Keratinocyte (primary cell): ENCODE measurements around the gene XAB2. TPM values are rescaled to one million over a fixed set of nuclear protein-coding genes. Genes with fewer than 3 reads are reported as not detected.

Source experiments
- DNase-seq: peaks from one replicate; pipeline ENCODE4 v3.0.0-alpha.2; 2011; ENCODE audit warnings: low read depth, missing footprints, low spot score
- FAIRE-seq: peaks from 2 replicates; lab custom pipeline; 2011; peaks lifted over from hg19 to GRCh38; lab: Jason Lieb, UNC
- H2AFZ ChIP-seq: 2 replicates; pipeline ENCODE4 v1.6.0; 2012; ENCODE audit warnings: low read length, control low read depth, inconsistent platforms; ENCODE audit not compliant: control insufficient read depth
- H3K27ac ChIP-seq: 2 replicates; pipeline ENCODE4 v1.5.1; 2011; ENCODE audit warnings: low read length; ENCODE audit not compliant: control insufficient read depth, insufficient read depth
- H3K27me3 ChIP-seq: 3 replicates; pipeline ENCODE4 v1.6.0; 2011; ENCODE audit warnings: low read length; ENCODE audit not compliant: control insufficient read depth, insufficient read depth; ENCODE audit errors: extremely low read depth
- H3K36me3 ChIP-seq, 2 experiments: 2 replicates in 1 of 2; 3 replicates in 1 of 2; pipeline ENCODE4 v1.5.1; 2011; ENCODE audit warnings: low read length in 2 of 2, mild to moderate bottlenecking in 1 of 2; ENCODE audit not compliant: control insufficient read depth in 2 of 2, insufficient read depth in 2 of 2; ENCODE audit errors: extremely low read depth in 1 of 2
- H3K4me1 ChIP-seq: 3 replicates; pipeline ENCODE4 v1.5.1; 2011; ENCODE audit warnings: low read length; ENCODE audit not compliant: control insufficient read depth, insufficient read depth; ENCODE audit errors: extremely low read depth
- H3K4me2 ChIP-seq: 3 replicates; pipeline ENCODE4 v1.6.0; 2011; ENCODE audit warnings: low read depth, low read length; ENCODE audit not compliant: control insufficient read depth, insufficient read depth; ENCODE audit errors: extremely low read depth
- H3K4me3 ChIP-seq, 3 experiments: fragments of 200-600 bp in 1 of 3; sonication (generic) in 1 of 3; 2 replicates in 2 of 3; 3 replicates in 1 of 3; pipeline ENCODE4 v1.5.1; 2011 to 2016; ENCODE audit warnings: low read length in 3 of 3, mild to moderate bottlenecking in 3 of 3, control low read depth in 2 of 3, inconsistent platforms in 1 of 3, low read depth in 1 of 3, mixed read lengths in 1 of 3, mixed run types in 1 of 3, moderate library complexity in 1 of 3; ENCODE audit not compliant: control insufficient read depth in 2 of 3, insufficient read depth in 2 of 3; ENCODE audit errors: extremely low read depth in 1 of 3
- H3K79me2 ChIP-seq: 2 replicates; pipeline ENCODE4 v1.6.0; 2012; ENCODE audit warnings: low read length; ENCODE audit not compliant: control insufficient read depth, insufficient read depth
- H3K9ac ChIP-seq: 3 replicates; pipeline ENCODE4 v1.6.0; 2011; ENCODE audit warnings: low read length; ENCODE audit not compliant: control insufficient read depth, insufficient read depth; ENCODE audit errors: extremely low read depth
- H3K9me1 ChIP-seq: 3 replicates; pipeline ENCODE4 v1.6.0; 2011; ENCODE audit warnings: low read length; ENCODE audit not compliant: control insufficient read depth, insufficient read depth; ENCODE audit errors: extremely low read depth
- H3K9me3 ChIP-seq: 2 replicates; pipeline ENCODE4 v1.5.1; 2012; ENCODE audit warnings: low read depth, low read length; ENCODE audit not compliant: control insufficient read depth
- H4K20me1 ChIP-seq: 3 replicates; pipeline ENCODE4 v1.6.0; 2011; ENCODE audit warnings: low read length; ENCODE audit not compliant: control insufficient read depth, insufficient read depth; ENCODE audit errors: extremely low read depth
- EZH2 ChIP-seq: IDR thresholded peaks from one replicate; pipeline ENCODE4 v1.6.1; 2012; ENCODE audit warnings: inconsistent platforms, mild to moderate bottlenecking, low read length, moderate library complexity
- dilution Hi-C: fragments of 300-500 bp; cut with MboI; formaldehyde crosslinking; loops from one replicate; pipeline ENCODE4 v1.7.0; 2020; ENCODE audit warnings: low sequenced_read_pairs; ENCODE audit not compliant: extremely low pct_ligation_motif_present
- polyA plus RNA-seq, 5 experiments: library from polyadenylated mRNA; depleted of rRNA in 3 of 5; stranded (reverse) in 3 of 5; stranded (forward) in 1 of 5; unstranded in 1 of 5; fragments of >200 nt; gene quantifications; 1 replicate in 1 of 5; 2 replicates in 3 of 5; 3 replicates in 1 of 5; pipeline versions ENCODE4 v1.2.1 to v1.2.3, GENCODE V29; 2011 to 2012; ENCODE audit warnings: missing spikeins in 2 of 5, low read depth in 1 of 5, low replicate concordance in 1 of 5
- TF ChIP-seq, protein P1 (sequence below), 3 experiments: IDR thresholded peaks in 1 of 3; conservative IDR thresholded peaks in 1 of 3; optimal IDR thresholded peaks in 1 of 3; 2 replicates in 2 of 3; 3 replicates in 1 of 3; pipeline versions ENCODE3 to v1.5.1; 2011; ENCODE audit warnings: low read length in 3 of 3, mild to moderate bottlenecking in 3 of 3, moderate library complexity in 2 of 3, control low read depth in 1 of 3, inconsistent platforms in 1 of 3; ENCODE audit not compliant: insufficient read depth in 2 of 3; ENCODE audit errors: extremely low read depth in 1 of 3

XAB2 gene
- polyA plus RNA-seq, 1 donor (not counting 4 experiments of a cell fraction or from before 2014, with no cell fraction given), result 15.6 TPM

DNA sequence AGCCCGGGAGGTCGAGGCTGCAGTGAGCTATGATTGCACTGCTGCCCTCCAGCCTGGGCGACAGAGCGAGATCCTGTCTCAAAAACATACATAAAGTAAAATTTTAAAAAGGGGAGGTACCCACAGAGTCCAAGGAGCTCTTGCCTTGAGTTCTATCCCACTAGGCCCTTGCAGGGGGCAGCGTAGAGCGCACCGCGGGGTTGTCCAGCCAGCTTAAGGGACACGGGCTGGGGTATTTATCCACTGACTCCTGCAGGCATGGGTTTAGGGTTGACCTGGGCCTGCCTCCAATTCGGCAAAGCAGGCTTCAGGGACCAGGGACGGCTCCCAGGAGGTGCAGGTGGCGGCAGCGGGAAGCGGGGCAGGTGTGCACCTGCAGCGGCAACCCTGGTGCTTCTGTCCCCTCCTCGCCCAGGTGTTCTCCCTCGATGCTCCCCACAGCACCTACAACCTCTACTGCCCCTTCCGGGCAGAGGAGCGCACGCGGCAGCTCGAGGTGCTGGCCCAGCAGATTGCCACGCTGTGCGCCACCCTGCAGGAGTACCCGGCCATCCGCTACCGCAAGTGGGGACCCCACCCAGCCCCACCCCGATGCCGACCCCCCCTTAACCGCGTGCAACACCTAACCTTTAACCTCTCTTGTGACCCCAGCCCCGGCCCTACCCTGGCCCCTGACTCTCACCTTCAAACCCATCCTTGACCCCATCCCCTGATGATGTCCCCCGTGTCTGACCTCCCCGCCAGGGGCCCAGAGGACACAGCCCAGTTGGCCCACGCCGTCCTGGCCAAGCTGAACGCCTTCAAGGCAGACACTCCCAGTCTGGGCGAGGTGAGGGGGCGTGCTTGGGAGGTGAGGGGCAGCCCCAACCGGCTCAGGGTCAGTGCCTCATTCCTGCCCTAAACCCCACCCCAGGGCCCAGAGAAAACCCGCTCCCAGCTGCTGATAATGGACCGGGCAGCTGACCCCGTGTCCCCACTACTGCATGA is 12.2 kb upstream of the XAB2 start:
- H3K79me2 ChIP-seq, result peaks cover 16% of the 10 kb centered on the region
- H3K36me3 ChIP-seq, result peaks cover 9 to 17% of the 10 kb centered on the region in 2 experiments
- H3K27me3 ChIP-seq, result no peaks in the 10 kb centered on the region
- no peak for FAIRE-seq
- no peaks in the 10 kb centered on the region for H4K20me1 ChIP-seq
- TF ChIP-seq, protein P1, sequence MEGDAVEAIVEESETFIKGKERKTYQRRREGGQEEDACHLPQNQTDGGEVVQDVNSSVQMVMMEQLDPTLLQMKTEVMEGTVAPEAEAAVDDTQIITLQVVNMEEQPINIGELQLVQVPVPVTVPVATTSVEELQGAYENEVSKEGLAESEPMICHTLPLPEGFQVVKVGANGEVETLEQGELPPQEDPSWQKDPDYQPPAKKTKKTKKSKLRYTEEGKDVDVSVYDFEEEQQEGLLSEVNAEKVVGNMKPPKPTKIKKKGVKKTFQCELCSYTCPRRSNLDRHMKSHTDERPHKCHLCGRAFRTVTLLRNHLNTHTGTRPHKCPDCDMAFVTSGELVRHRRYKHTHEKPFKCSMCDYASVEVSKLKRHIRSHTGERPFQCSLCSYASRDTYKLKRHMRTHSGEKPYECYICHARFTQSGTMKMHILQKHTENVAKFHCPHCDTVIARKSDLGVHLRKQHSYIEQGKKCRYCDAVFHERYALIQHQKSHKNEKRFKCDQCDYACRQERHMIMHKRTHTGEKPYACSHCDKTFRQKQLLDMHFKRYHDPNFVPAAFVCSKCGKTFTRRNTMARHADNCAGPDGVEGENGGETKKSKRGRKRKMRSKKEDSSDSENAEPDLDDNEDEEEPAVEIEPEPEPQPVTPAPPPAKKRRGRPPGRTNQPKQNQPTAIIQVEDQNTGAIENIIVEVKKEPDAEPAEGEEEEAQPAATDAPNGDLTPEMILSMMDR (optimal IDR thresholded peaks at IDR 0.05 in 1 of 3, IDR thresholded peaks at IDR 0.05 in 1 of 3, conservative IDR thresholded peaks at IDR 0.05 in 1 of 3; ENCODE audit: extremely low read depth in 1 of 3, insufficient read depth in 2 of 3, low read length in 3 of 3), result no peak
- no peak for TF ChIP-seq EZH2
- no peaks in the 10 kb centered on the region for H3K9me1 ChIP-seq
- H2AFZ ChIP-seq, result no peak overlapping the region
- DNase-seq, result no peak
- H3K4me2 ChIP-seq, result no peak overlapping the region
- no peak overlapping the region for H3K9ac ChIP-seq
- H3K9me3 ChIP-seq, result no peaks in the 10 kb centered on the region
- H3K4me3 ChIP-seq, result no peak overlapping the region
- H3K4me1 ChIP-seq, result peaks cover 3% of the 10 kb centered on the region
- dilution Hi-C loops, result no loop called here
- H3K27ac ChIP-seq, result no peak overlapping the region

- peaks cover 9 to 16% of the 10 kb centered on the region in 2 experiments for H3K36me3 ChIP-seq
Measured at GRCh38 chr19:7640803-7641202, 11.5 kb upstream of the XAB2 start.

More at GRCh38 chr19:7640803-7641202, 11.5 kb upstream of the XAB2 start:
- Histone ChIP-seq H3K27me3 (no peaks in the 10 kb centered on the region), H3K9me3 (no peaks in the 10 kb centered on the region), H3K4me3 (no peak overlapping the region), H2AFZ (no peak overlapping the region), H3K79me2 (peaks cover 16% of the 10 kb centered on the region), H3K27ac (no peak overlapping the region), H3K4me2 (no peak overlapping the region), H4K20me1 (no peaks in the 10 kb centered on the region), H3K4me1 (peaks cover 3% of the 10 kb centered on the region), H3K9ac (no peak overlapping the region), H3K9me1 (no peaks in the 10 kb centered on the region)
- FAIRE-seq, result no peak
- DNase-seq, result no peak
- TF ChIP-seq, protein P1 (optimal IDR thresholded peaks at IDR 0.05 in 1 of 3, IDR thresholded peaks at IDR 0.05 in 1 of 3, conservative IDR thresholded peaks at IDR 0.05 in 1 of 3; ENCODE audit: extremely low read depth in 1 of 3, insufficient read depth in 2 of 3, low read length in 3 of 3), result no peak
- no peak for TF ChIP-seq EZH2
- dilution Hi-C loops, result no loop called here
